ENCODE measurements around the gene PIK3CB. TPM values are rescaled to one million over a fixed set of nuclear protein-coding genes. Genes with fewer than 3 reads are reported as not detected.
A peak's percentile ranks its signal among the peaks of the same experiment; 100 is the strongest.

PIK3CB gene
- total RNA-seq: 10 to 100 TPM; 13.5 to 14.4 TPM

DNA sequence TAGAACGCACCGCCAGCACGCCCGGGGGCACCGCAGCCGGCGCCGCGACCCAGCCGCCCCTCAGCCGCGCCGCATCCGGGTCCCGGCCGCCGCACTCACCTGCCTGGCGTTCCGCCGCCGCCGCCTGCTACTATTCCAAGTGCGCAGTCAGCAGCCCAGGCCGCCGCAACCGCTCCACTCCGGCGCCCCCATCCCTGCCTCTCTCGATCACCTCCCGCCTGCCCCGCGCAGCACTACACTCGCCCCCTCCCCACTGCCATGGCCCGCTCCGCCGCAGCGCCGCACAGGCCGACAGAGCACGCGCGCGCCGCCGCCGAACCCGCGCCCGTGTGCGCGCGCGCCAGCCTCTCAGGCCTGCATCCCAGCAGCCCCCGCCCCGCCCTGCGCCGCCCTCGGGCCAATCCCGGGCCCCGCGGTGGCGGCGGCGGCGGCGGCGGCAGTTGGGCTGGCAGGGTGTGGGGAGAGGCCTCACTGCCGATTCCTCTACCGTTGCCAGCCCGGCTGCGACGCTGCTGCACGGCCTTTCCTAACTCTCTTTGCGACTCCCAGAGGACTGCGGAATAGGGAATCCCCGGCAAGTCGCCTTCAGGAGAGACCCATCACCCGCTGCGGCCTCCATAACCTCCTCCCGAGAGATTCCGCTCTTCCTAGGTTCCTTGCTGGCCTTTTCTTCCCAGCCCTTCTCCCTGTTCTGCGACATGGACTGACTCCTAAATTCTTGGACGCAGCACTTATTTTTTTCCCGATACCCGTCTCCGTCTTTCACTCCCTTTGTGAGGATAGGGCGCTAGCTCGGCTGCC is at the start of gene PIK3CB:
TSS of gene PIK3CB (minus strand) at position 333 of the 801 bp plus-strand sequence. CDS start 75,585 bp downstream, outside the sequence.
- H3K4me3 Mint-ChIP-seq: peak within 1 kb of the TSS; percentile 80
- peak; percentile 86 for DNase-seq
- peak within 1 kb of the TSS; percentile 80 for H3K27ac Mint-ChIP-seq
- H3K9me3 Mint-ChIP-seq: no peaks in the 10 kb centered on the region
- POLR2A ChIA-PET: interaction anchor here (0.7 to 1.4 kb wide), 7 partner anchors 10 to 660 kb away, joined by 3 to 4 read pairs (median 3); partner anchors contain the start of gene DBR1
- H3K4me1 Mint-ChIP-seq: peaks cover 22% of the 10 kb centered on the region
- H3K27me3 Mint-ChIP-seq: no peaks in the 10 kb centered on the region
- CTCF ChIA-PET: interaction anchor here (0.8 to 1.1 kb wide), 2 partner anchors 20 to 139 kb away, joined by 3 read pairs; no protein-coding TSS in a partner anchor
- H3K36me3 Mint-ChIP-seq (ENCODE audit: low read depth): peaks cover 12% of the 10 kb centered on the region

- H3K9me3 Mint-ChIP-seq: peaks cover 5% of the 10 kb centered on the region
- H3K27ac Mint-ChIP-seq: no peak overlapping the region
- no peaks in the 10 kb centered on the region for H3K27me3 Mint-ChIP-seq
- POLR2A ChIA-PET: no interaction called here
- H3K36me3 Mint-ChIP-seq (ENCODE audit: low read depth): no peaks in the 10 kb centered on the region
- no peak for DNase-seq
- H3K4me3 Mint-ChIP-seq: no peak overlapping the region
- CTCF ChIA-PET: interaction anchor here (0.7 to 1.3 kb wide), 2 partner anchors 34 to 50 kb away, joined by 4 to 5 read pairs; no protein-coding TSS in a partner anchor
- peaks cover 5% of the 10 kb centered on the region for H3K4me1 Mint-ChIP-seq
These were observed 46.5 kb upstream of the PIK3CB start for GRCh38 chr3:138881233-138881632.

DNA sequence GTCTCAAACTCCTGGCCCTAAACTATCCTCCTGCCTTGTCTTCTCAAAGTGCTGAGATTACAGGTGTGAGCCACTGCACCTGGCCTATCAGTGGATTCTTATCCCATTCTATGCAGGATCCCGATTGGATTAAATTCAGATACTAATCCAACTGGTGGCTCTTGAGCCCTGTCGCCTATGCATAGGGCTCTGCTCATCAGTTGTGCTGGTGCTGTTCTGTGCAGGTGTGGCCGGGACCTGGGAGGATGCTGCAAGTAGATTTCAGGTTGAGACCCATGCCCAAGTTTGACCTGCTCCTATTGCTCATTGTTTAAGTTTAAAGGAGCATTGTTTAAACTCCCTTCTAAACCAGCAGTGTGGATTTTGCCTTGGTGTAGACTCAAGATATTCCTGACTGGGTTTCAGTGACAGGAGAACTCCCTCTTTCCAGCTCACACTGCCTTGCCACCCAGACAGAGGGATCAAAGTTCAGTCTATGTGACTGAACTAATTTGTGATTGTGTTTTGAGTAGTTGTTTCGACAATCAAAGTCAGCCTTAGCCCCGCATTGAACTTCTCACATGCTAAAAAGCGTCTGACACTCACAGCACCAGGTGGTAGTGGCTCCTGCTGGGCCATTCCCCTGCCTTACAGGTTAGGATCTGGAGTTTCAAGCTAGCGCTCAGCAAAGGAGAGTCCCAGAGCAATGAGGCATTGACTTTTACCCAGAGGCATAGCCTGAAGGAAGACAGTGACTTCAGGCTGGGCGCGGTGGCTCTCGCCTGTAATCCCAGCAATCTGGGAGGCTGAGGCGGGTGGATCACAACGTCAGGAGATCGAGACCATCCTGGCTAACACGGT is 45.0 kb upstream of the PIK3CB start:
- CTCF ChIA-PET: no interaction called here
- H3K36me3 Mint-ChIP-seq (ENCODE audit: low read depth): peaks cover 8% of the 10 kb centered on the region
- peaks cover 12% of the 10 kb centered on the region for H3K9me3 Mint-ChIP-seq
- no peak overlapping the region for H3K27ac Mint-ChIP-seq
- H3K4me3 Mint-ChIP-seq: no peak overlapping the region
- POLR2A ChIA-PET: no interaction called here
- H3K27me3 Mint-ChIP-seq: no peaks in the 10 kb centered on the region
- H3K4me1 Mint-ChIP-seq: peaks cover 14% of the 10 kb centered on the region
- DNase-seq: no peak

- Mint-ChIP-seq H3K36me3 (ENCODE audit: low read depth) (peaks cover 8% of the 10 kb centered on the region), H3K27me3 (no peaks in the 10 kb centered on the region), H3K27ac (no peak overlapping the region), H3K4me1 (peaks cover 14% of the 10 kb centered on the region), H3K4me3 (no peak overlapping the region), H3K9me3 (peaks cover 12% of the 10 kb centered on the region)
- ChIA-PET POLR2A (interaction anchor here (0.8 kb wide), 1 partner anchor 9 kb away, joined by 3 read pairs; no protein-coding TSS in a partner anchor), CTCF (interaction anchor here (0.7 to 2.3 kb wide), 2 partner anchors 38 to 190 kb away, joined by 5 to 12 read pairs; no protein-coding TSS in a partner anchor)
- no peak for DNase-seq
These were observed 42.5 kb upstream of the PIK3CB start for GRCh38 chr3:138877226-138877625.

DNA sequence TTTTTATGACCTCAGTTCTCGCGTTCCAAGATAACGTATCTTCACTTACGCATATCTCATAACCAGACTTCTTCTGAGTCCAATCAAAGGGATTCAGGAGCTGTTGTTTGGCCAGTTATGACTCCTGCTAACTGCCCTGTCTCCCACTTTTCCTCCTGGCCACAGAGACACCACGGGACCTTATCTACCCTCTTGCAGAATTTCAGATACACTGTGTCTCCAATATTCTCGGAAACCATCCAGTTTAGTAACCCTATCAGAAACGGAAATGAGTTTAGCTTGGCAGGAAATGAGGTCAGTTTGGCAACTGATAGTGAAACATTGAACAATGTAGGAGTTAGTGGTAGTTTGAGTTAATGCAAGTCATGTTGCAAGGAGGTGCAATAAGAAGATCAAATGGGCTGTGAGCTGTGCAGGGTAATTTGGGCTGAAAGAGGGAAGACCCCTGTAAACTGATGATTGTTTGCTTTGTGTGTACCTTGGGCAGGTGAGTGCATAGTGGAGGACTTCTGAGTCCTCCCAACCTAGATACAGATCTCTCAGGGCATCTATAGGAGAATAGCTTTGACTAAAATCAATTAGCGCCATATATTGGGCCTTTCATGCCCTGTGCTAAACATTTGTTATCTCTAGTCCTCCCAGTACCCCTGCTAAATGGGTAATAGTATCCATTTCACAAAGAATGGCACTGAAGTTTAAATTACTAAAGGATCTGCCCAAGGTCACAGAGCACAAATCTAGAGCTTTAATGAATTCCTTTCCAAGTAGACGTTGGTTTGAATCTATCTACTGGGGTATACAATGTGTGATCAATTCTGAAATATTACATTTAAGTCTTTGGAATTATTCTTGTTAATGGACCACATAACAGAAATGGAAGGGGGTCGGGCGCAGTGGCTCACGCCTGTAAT is 41.3 kb upstream of the PIK3CB start:
- DNase-seq: no peak
- Mint-ChIP-seq H3K4me1 (peaks cover 14% of the 10 kb centered on the region), H3K36me3 (ENCODE audit: low read depth) (peaks cover 8% of the 10 kb centered on the region), H3K27me3 (no peaks in the 10 kb centered on the region), H3K4me3 (no peak overlapping the region), H3K27ac (peak overlapping the region; percentile 18), H3K9me3 (peaks cover 12% of the 10 kb centered on the region)
- ChIA-PET POLR2A (interaction anchor here (0.7 to 0.8 kb wide), 2 partner anchors 10 to 41 kb away, joined by 3 to 4 read pairs; partner anchors contain the start of gene PIK3CB), CTCF (interaction anchor here (1.1 to 2.3 kb wide), 2 partner anchors 39 to 282 kb away, joined by 5 to 12 read pairs; partner anchors contain the start of gene CEP70)

- Mint-ChIP-seq H3K4me1 (peaks cover 14% of the 10 kb centered on the region), H3K27ac (no peak overlapping the region), H3K27me3 (no peaks in the 10 kb centered on the region), H3K4me3 (no peak overlapping the region), H3K36me3 (ENCODE audit: low read depth) (peaks cover 8% of the 10 kb centered on the region), H3K9me3 (peaks cover 12% of the 10 kb centered on the region)
- ChIA-PET CTCF (interaction anchor here (1.1 to 2.3 kb wide), 2 partner anchors 40 kb away, joined by 7 to 12 read pairs; no protein-coding TSS in a partner anchor), POLR2A (no interaction called here)
- no peak for DNase-seq
These were observed 40.5 kb upstream of the PIK3CB start for GRCh38 chr3:138875096-138875753.

- Mint-ChIP-seq H3K9me3 (peaks cover 12% of the 10 kb centered on the region), H3K27me3 (no peaks in the 10 kb centered on the region), H3K4me1 (peaks cover 14% of the 10 kb centered on the region), H3K36me3 (ENCODE audit: low read depth) (peaks cover 8% of the 10 kb centered on the region), H3K27ac (no peak overlapping the region), H3K4me3 (no peak overlapping the region)
- ChIA-PET CTCF (no interaction called here), POLR2A (no interaction called here)
- no peak for DNase-seq
These were observed 38.9 kb upstream of the PIK3CB start for GRCh38 chr3:138873471-138874278.

DNA sequence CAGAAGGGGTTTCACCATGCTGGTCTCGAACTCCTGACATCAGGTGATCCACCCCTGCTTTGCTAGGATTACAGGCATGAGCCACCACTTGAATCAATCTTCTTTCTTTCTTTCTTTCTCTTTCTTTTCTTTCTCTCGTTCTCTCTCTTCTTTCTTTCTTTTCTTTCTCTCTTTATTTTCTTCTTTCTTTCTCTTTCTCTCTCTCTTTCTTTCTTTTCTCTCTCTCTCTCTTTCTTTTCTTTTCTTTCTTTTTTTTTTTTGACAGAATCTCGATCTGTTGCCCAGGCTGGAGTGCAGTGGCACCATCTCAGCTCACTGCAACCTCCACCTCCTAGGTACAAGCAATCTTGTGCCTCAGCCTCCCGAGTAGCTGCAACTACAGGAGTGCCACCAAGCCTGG is 37.9 kb upstream of the PIK3CB start:
- Mint-ChIP-seq H3K27ac (no peak overlapping the region), H3K9me3 (peaks cover 12% of the 10 kb centered on the region), H3K4me1 (peaks cover 14% of the 10 kb centered on the region), H3K4me3 (no peak overlapping the region), H3K27me3 (no peaks in the 10 kb centered on the region), H3K36me3 (ENCODE audit: low read depth) (peaks cover 8% of the 10 kb centered on the region)
- DNase-seq: no peak
- ChIA-PET CTCF (no interaction called here), POLR2A (no interaction called here)

DNA sequence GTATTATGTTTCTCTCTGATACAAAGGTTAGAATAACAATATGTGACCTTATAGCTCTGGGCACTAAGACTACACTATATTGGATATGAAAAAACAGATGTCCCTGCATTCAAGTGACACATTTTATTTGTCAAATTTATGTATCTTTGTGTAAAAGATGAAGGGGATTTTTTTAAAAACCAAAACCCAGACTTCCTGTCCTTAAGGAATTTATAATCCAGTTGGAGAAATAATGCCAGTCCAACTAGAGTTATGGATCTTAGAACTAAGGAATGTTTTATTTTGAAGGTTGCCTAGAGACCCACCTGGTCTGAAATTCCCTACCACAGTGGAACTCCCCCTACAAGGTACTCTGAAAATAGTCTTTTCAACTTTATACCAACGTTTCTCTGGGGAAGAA is 33.3 kb upstream of the PIK3CB start:
- Mint-ChIP-seq H3K4me3 (no peak overlapping the region), H3K27ac (no peak overlapping the region)
- POLR2A ChIA-PET: no interaction called here

GRCh38 chr3:138863776-138864113 is 29.0 kb upstream of the PIK3CB start:
- no peak overlapping the region for H3K27ac Mint-ChIP-seq
- peaks cover 13% of the 10 kb centered on the region for H3K4me1 Mint-ChIP-seq
- POLR2A ChIA-PET: no interaction called here
- CTCF ChIA-PET: interaction anchor here (1.4 kb wide), 1 partner anchor 60 kb away, joined by 4 read pairs; no protein-coding TSS in a partner anchor
- no peak for DNase-seq
- H3K27me3 Mint-ChIP-seq: no peaks in the 10 kb centered on the region
- H3K4me3 Mint-ChIP-seq: no peak overlapping the region
- no peaks in the 10 kb centered on the region for H3K9me3 Mint-ChIP-seq
- no peaks in the 10 kb centered on the region for H3K36me3 Mint-ChIP-seq (ENCODE audit: low read depth)

More for the DNA sequence above, 33.3 kb upstream of the PIK3CB start:
- CTCF ChIA-PET: no interaction called here
- Mint-ChIP-seq H3K36me3 (ENCODE audit: low read depth) (no peaks in the 10 kb centered on the region), H3K4me1 (peaks cover 8% of the 10 kb centered on the region), H3K27me3 (no peaks in the 10 kb centered on the region), H3K9me3 (no peaks in the 10 kb centered on the region)
- no peak for DNase-seq

GRCh38 chr3:138862924-138863775 is 28.4 kb upstream of the PIK3CB start:
- Mint-ChIP-seq H3K27me3 (no peaks in the 10 kb centered on the region), H3K9me3 (no peaks in the 10 kb centered on the region), H3K27ac (no peak overlapping the region), H3K4me1 (peaks cover 13% of the 10 kb centered on the region), H3K4me3 (no peak overlapping the region), H3K36me3 (ENCODE audit: low read depth) (no peaks in the 10 kb centered on the region)
- POLR2A ChIA-PET: no interaction called here
- CTCF ChIA-PET: interaction anchor here (1.4 kb wide), 1 partner anchor 60 kb away, joined by 4 read pairs; no protein-coding TSS in a partner anchor
- no peak for DNase-seq
